ENCODE data around the gene PFDN2. TPM values are rescaled to one million over a fixed set of nuclear protein-coding genes. Genes with fewer than 3 reads are reported as not detected.

The PFDN2 gene
- total RNA-seq, 1 donor: 27.9 TPM

- Histone ChIP-seq H3K9me3 (ENCODE audit: low read depth, low read length) (no peaks in the 10 kb centered on the region), H3K4me1 (ENCODE audit: insufficient read depth, low read length) (peaks cover 18% of the 10 kb centered on the region), H3K27ac (ENCODE audit: low read depth, low read length) (no peak overlapping the region), H3K36me3 (ENCODE audit: insufficient read depth, low read length) (peaks cover 1% of the 10 kb centered on the region), H3K4me2 (ENCODE audit: insufficient read depth, low read length) (no peak overlapping the region), H3K79me2 (ENCODE audit: insufficient read depth, low read length) (no peaks in the 10 kb centered on the region), H3K27me3 (ENCODE audit: insufficient read depth, low read length) (no peaks in the 10 kb centered on the region), H4K20me1 (ENCODE audit: insufficient read depth, low read length) (peaks cover 1% of the 10 kb centered on the region), H3K4me3 (ENCODE audit: insufficient read depth, low read length) (no peak overlapping the region), H2AFZ (ENCODE audit: low read length) (no peak overlapping the region)
- DNase-seq (ENCODE audit: insufficient read length, low spot score, missing footprints): peak; percentile 66
- no peak for TF ChIP-seq CTCF (IDR thresholded peaks at IDR 0.05; ENCODE audit: extremely low read depth, low read depth, low read length)
These were observed 23.4 kb downstream of the PFDN2 start for GRCh38 chr1:161094481-161094880.

- H3K4me1 ChIP-seq (ENCODE audit: insufficient read depth, low read length): peaks cover 23% of the 10 kb centered on the region
- no peak overlapping the region for H3K27ac ChIP-seq (ENCODE audit: low read depth, low read length)
- DNase-seq (ENCODE audit: insufficient read length, low spot score, missing footprints): peak; percentile 91
- no peaks in the 10 kb centered on the region for H3K27me3 ChIP-seq (ENCODE audit: insufficient read depth, low read length)
- H4K20me1 ChIP-seq (ENCODE audit: insufficient read depth, low read length): no peaks in the 10 kb centered on the region
- H3K4me3 ChIP-seq (ENCODE audit: insufficient read depth, low read length): no peak overlapping the region
- H3K79me2 ChIP-seq (ENCODE audit: insufficient read depth, low read length): no peaks in the 10 kb centered on the region
- no peaks in the 10 kb centered on the region for H3K36me3 ChIP-seq (ENCODE audit: insufficient read depth, low read length)
- no peak for TF ChIP-seq CTCF (IDR thresholded peaks at IDR 0.05; ENCODE audit: extremely low read depth, low read depth, low read length)
- no peaks in the 10 kb centered on the region for H3K9me3 ChIP-seq (ENCODE audit: low read depth, low read length)
- no peak overlapping the region for H2AFZ ChIP-seq (ENCODE audit: low read length)
- H3K4me2 ChIP-seq (ENCODE audit: insufficient read depth, low read length): no peak overlapping the region
These were observed 25.2 kb downstream of the PFDN2 start for GRCh38 chr1:161092621-161093028.

GRCh38 chr1:161091796-161092507, 25.9 kb downstream of the PFDN2 start:
- H2AFZ ChIP-seq (ENCODE audit: low read length): no peak overlapping the region
- no peak overlapping the region for H3K27ac ChIP-seq (ENCODE audit: low read depth, low read length)
- H4K20me1 ChIP-seq (ENCODE audit: insufficient read depth, low read length): no peaks in the 10 kb centered on the region
- H3K4me2 ChIP-seq (ENCODE audit: insufficient read depth, low read length): no peak overlapping the region
- peak; percentile 83 for DNase-seq (ENCODE audit: insufficient read length, low spot score, missing footprints)
- H3K79me2 ChIP-seq (ENCODE audit: insufficient read depth, low read length): no peaks in the 10 kb centered on the region
- no peak for TF ChIP-seq CTCF (IDR thresholded peaks at IDR 0.05; ENCODE audit: extremely low read depth, low read depth, low read length)
- peaks cover 19% of the 10 kb centered on the region for H3K4me1 ChIP-seq (ENCODE audit: insufficient read depth, low read length)
- no peaks in the 10 kb centered on the region for H3K9me3 ChIP-seq (ENCODE audit: low read depth, low read length)
- no peaks in the 10 kb centered on the region for H3K36me3 ChIP-seq (ENCODE audit: insufficient read depth, low read length)
- H3K4me3 ChIP-seq (ENCODE audit: insufficient read depth, low read length): no peak overlapping the region
- H3K27me3 ChIP-seq (ENCODE audit: insufficient read depth, low read length): no peaks in the 10 kb centered on the region

GRCh38 chr1:161091093-161091492, 26.7 kb downstream of the PFDN2 start:
- no peaks in the 10 kb centered on the region for H3K79me2 ChIP-seq (ENCODE audit: insufficient read depth, low read length)
- H4K20me1 ChIP-seq (ENCODE audit: insufficient read depth, low read length): no peaks in the 10 kb centered on the region
- no peaks in the 10 kb centered on the region for H3K9me3 ChIP-seq (ENCODE audit: low read depth, low read length)
- no peak for TF ChIP-seq CTCF (IDR thresholded peaks at IDR 0.05; ENCODE audit: extremely low read depth, low read depth, low read length)
- H3K4me1 ChIP-seq (ENCODE audit: insufficient read depth, low read length): peaks cover 19% of the 10 kb centered on the region
- no peak overlapping the region for H3K4me2 ChIP-seq (ENCODE audit: insufficient read depth, low read length)
- DNase-seq (ENCODE audit: insufficient read length, low spot score, missing footprints): no peak
- no peak overlapping the region for H3K4me3 ChIP-seq (ENCODE audit: insufficient read depth, low read length)
- no peak overlapping the region for H3K27ac ChIP-seq (ENCODE audit: low read depth, low read length)
- H3K36me3 ChIP-seq (ENCODE audit: insufficient read depth, low read length): no peaks in the 10 kb centered on the region
- H2AFZ ChIP-seq (ENCODE audit: low read length): no peak overlapping the region
- H3K27me3 ChIP-seq (ENCODE audit: insufficient read depth, low read length): no peaks in the 10 kb centered on the region
